B cell (primary cell): ENCODE measurements around the gene SST. TPM values are rescaled to one million over a fixed set of nuclear protein-coding genes. Genes with fewer than 3 reads are reported as not detected.

Experiments used
- ATAC-seq: fragments of 200-7000 bp; cut with Tn5 transposase; one replicate; pipeline ENCODE4 v1.10.0; 2021; ENCODE audit warnings: low read depth, mild to moderate bottlenecking, moderate number of reproducible peaks, moderate library complexity
- CTCF ChIA-PET: fragments of 350-600 bp; sonication (Branson Sonifier 250); formaldehyde crosslinking; loops from one replicate; lab custom pipeline; 2021; ENCODE audit warnings: antibody characterized with exemption, inconsistent platforms; lab: Charles Lee
- POLR2A ChIA-PET: fragments of 350-600 bp; sonication (Branson Sonifier 250); formaldehyde crosslinking; loops from one replicate; lab custom pipeline; 2021; ENCODE audit warnings: antibody characterized with exemption; lab: Charles Lee
- DNase-seq: peaks from one replicate; pipeline ENCODE4 v3.0.0; 2013
- H2AFZ ChIP-seq: 2 replicates; pipeline ENCODE4 v1.6.1; 2012; ENCODE audit warnings: mild to moderate bottlenecking, low read depth, low read length; ENCODE audit not compliant: insufficient read depth, poor library complexity, severe bottlenecking
- H3K27ac ChIP-seq, 2 donors: 1 replicate in 1 of 2; 2 replicates in 1 of 2; pipeline ENCODE4 v1.5.1; 2012 to 2013; ENCODE audit warnings: low read length in 2 of 2, mild to moderate bottlenecking in 2 of 2, moderate library complexity in 1 of 2
- H3K27me3 ChIP-seq, 4 experiments: fragments of 200-600 bp in 1 of 4; sonication (generic) in 1 of 4; replicated peaks in 1 of 4; 1 replicate in 2 of 4; 2 replicates in 2 of 4; pipeline versions ENCODE4 v1.6.1 to v1.7.0; 2013 to 2016; ENCODE audit warnings: low read length in 3 of 4, mild to moderate bottlenecking in 2 of 4, mixed read lengths in 1 of 4, moderate library complexity in 1 of 4; ENCODE audit not compliant: insufficient read depth in 4 of 4, control insufficient read depth in 3 of 4; ENCODE audit errors: control extremely low read depth in 1 of 4
- H3K36me3 ChIP-seq, 2 experiments: replicated peaks in 1 of 2; 1 replicate in 1 of 2; 2 replicates in 1 of 2; pipeline versions ENCODE4 v1.6.1 to v1.7.1; 2013; ENCODE audit warnings: low read length in 1 of 2; ENCODE audit not compliant: insufficient read depth in 2 of 2, control insufficient read depth in 1 of 2; ENCODE audit errors: control extremely low read depth in 1 of 2, extremely low read depth in 1 of 2
- H3K4me1 ChIP-seq, 2 donors: fragments of 200-600 bp in 1 of 2; sonication (generic) in 1 of 2; 1 replicate in 1 of 2; 2 replicates in 1 of 2; pipeline versions ENCODE4 v1.5.1 to v1.6.1; 2013 to 2017; ENCODE audit warnings: low read length in 2 of 2; ENCODE audit not compliant: control insufficient read depth in 2 of 2, insufficient read depth in 2 of 2
- H3K4me2 ChIP-seq: replicated peaks from 2 replicates; pipeline ENCODE3; 2012; ENCODE audit warnings: mild to moderate bottlenecking, low read depth, low read length; ENCODE audit not compliant: poor library complexity, severe bottlenecking
- H3K4me3 ChIP-seq, 5 experiments: fragments of 200-600 bp in 1 of 5; sonication (generic) in 1 of 5; 1 replicate in 3 of 5; 2 replicates in 2 of 5; pipeline versions ENCODE4 v1.5.1 to v1.7.0; 2011 to 2016; ENCODE audit warnings: low read length in 4 of 5, mild to moderate bottlenecking in 4 of 5, low read depth in 2 of 5, control low read depth in 1 of 5, moderate library complexity in 1 of 5; ENCODE audit not compliant: insufficient read depth in 1 of 5; ENCODE audit errors: control extremely low read depth in 1 of 5, extremely low read depth in 1 of 5
- H3K79me2 ChIP-seq: fragments of 200-600 bp; sonication (generic); one replicate; pipeline ENCODE4 v1.6.0; 2016; ENCODE audit warnings: low read length; ENCODE audit not compliant: control insufficient read depth, insufficient read depth
- H3K9ac ChIP-seq: fragments of 200-600 bp; sonication (generic); 2 replicates; pipeline ENCODE4 v1.6.1; 2017; ENCODE audit warnings: mild to moderate bottlenecking, low read length, moderate library complexity
- H3K9me3 ChIP-seq, 3 donors: one replicate each; pipeline versions ENCODE4 v1.6.1 to v1.7.1; 2013; ENCODE audit warnings: low read length in 2 of 3; ENCODE audit not compliant: control insufficient read depth in 2 of 3, insufficient read depth in 1 of 3; ENCODE audit errors: control extremely low read depth in 1 of 3
- H4K20me1 ChIP-seq: 2 replicates; pipeline ENCODE4 v1.6.0; 2012; ENCODE audit warnings: mild to moderate bottlenecking, low read length; ENCODE audit not compliant: insufficient read depth, control insufficient read depth, poor library complexity, severe bottlenecking
- H3K27ac Mint-ChIP-seq: one replicate; pipeline ENCODE4 v1.8.0; 2021; ENCODE audit warnings: mixed read lengths
- H3K27me3 Mint-ChIP-seq: one replicate; pipeline ENCODE4 v1.8.0; 2021; ENCODE audit warnings: mixed read lengths
- H3K4me1 Mint-ChIP-seq: one replicate; pipeline ENCODE4 v1.8.0; 2021; ENCODE audit warnings: mixed read lengths
- H3K4me3 Mint-ChIP-seq: one replicate; pipeline ENCODE4 v1.8.0; 2021; ENCODE audit warnings: mixed read lengths
- H3K9me3 Mint-ChIP-seq: one replicate; pipeline ENCODE4 v1.8.0; 2022; ENCODE audit warnings: mixed read lengths; ENCODE audit not compliant: insufficient read depth
- CTCF ChIP-seq: fragments of 200-600 bp; IDR thresholded peaks from one replicate; pipeline ENCODE4 v1.8.0; 2022; ENCODE audit warnings: antibody characterized with exemption, mild to moderate bottlenecking
- EZH2 ChIP-seq: IDR thresholded peaks from 2 replicates; pipeline ENCODE4 v1.6.1; 2012; ENCODE audit warnings: borderline replicate concordance, low read depth, mild to moderate bottlenecking, moderate library complexity, low read length; ENCODE audit not compliant: insufficient read depth, poor library complexity, severe bottlenecking
- WGBS: methylation state at CpG from one replicate; pipeline ENCODE4 v1.1.5; 2013; ENCODE audit warnings: missing lambda C conversion rate; ENCODE audit not compliant: insufficient coverage; 5-methylcytosine and 5-hydroxymethylcytosine counted together
- intact Hi-C: fragments of 100-400 bp; cut with micrococcal nuclease; formaldehyde crosslinking; loops from one replicate; pipeline ENCODE4 v1.10.0; 2022
- polyA plus RNA-seq: library from polyadenylated mRNA; depleted of rRNA; stranded (reverse); fragments of >200 nt; gene quantifications from 2 replicates; pipeline ENCODE4 v1.2.3, GENCODE V29; 2012
- total RNA-seq, 2 donors: library from RNA; stranded (reverse); fragments of 120-200 nt in 1 of 2; gene quantifications; 1 replicate in 1 of 2; 2 replicates in 1 of 2; pipeline versions ENCODE4 v1.2.3 to v1.2.4, GENCODE V29; 2013 to 2022

Gene SST
- total and polyA plus RNA-seq, 2 donors (not counting 1 experiment from before 2014, with no cell fraction given) = not detected

- intact Hi-C loops = no loop called here
- no peak for ATAC-seq
- ChIA-PET POLR2A (no interaction called here), CTCF (interaction anchor here (1.3 kb wide), 1 partner anchor 37 kb away, joined by 4 read pairs; no protein-coding TSS in a partner anchor)
- Histone ChIP-seq H3K9ac (no peak overlapping the region), H3K4me1 (no peaks in the 10 kb centered on the region), H3K27me3 (peaks cover 0 to 8% (median 2%) of the 10 kb centered on the region in 4 experiments), H3K9me3 (peaks cover 0 to 1% (median 0%) of the 10 kb centered on the region in 3 donors), H3K79me2 (no peaks in the 10 kb centered on the region), H2AFZ (no peak overlapping the region), H3K36me3 (no peaks in the 10 kb centered on the region), H4K20me1 (no peaks in the 10 kb centered on the region), H3K4me3 (no peak overlapping the region), H3K4me2 (no peak overlapping the region), H3K27ac (no peak overlapping the region)
- DNase-seq = no peak
- no peak overlapping the region for H3K4me3 Mint-ChIP-seq
- peaks cover 34% of the 10 kb centered on the region for H3K27me3 Mint-ChIP-seq
- peaks cover 2% of the 10 kb centered on the region for H3K9me3 Mint-ChIP-seq
- no peak overlapping the region for H3K27ac Mint-ChIP-seq
- whole genome bisulfite sequencing = 80% methylated on average over 1 of the region's 5 CpGs
- no peaks in the 10 kb centered on the region for H3K4me1 Mint-ChIP-seq
- TF ChIP-seq CTCF (no peak), EZH2 (no peak)
These were observed 27.3 kb downstream of the SST start for GRCh38 chr3:187642861-187643260.

- H3K4me2 ChIP-seq = no peak overlapping the region
- H3K9me3 ChIP-seq = peaks cover 0 to 1% (median 0%) of the 10 kb centered on the region in 3 donors
- Mint-ChIP-seq H3K27ac (no peak overlapping the region), H3K9me3 (peaks cover 2% of the 10 kb centered on the region), H3K4me1 (no peaks in the 10 kb centered on the region), H3K4me3 (no peak overlapping the region), H3K27me3 (peaks cover 38% of the 10 kb centered on the region)
- H3K36me3 ChIP-seq = no peaks in the 10 kb centered on the region
- no peaks in the 10 kb centered on the region for H3K79me2 ChIP-seq
- H3K4me3 ChIP-seq = no peak overlapping the region
- H4K20me1 ChIP-seq = no peaks in the 10 kb centered on the region
- no peak overlapping the region for H3K9ac ChIP-seq
- intact Hi-C loops = no loop called here
- H3K27ac ChIP-seq = no peak overlapping the region
- ATAC-seq (no peak), DNase-seq (no peak)
- ChIA-PET CTCF (interaction anchor here (1.4 to 1.9 kb wide), 2 partner anchors 25 to 37 kb away, joined by 4 to 5 read pairs; no protein-coding TSS in a partner anchor), POLR2A (no interaction called here)
- peaks cover 0 to 5% (median 2%) of the 10 kb centered on the region in 4 experiments for H3K27me3 ChIP-seq
- no peak for TF ChIP-seq EZH2
- no peak for TF ChIP-seq CTCF
- no peaks in the 10 kb centered on the region for H3K4me1 ChIP-seq
- no peak overlapping the region for H2AFZ ChIP-seq
- no CpG with 5 or more reads among the region's 2 CpGs for WGBS
These were observed 28.7 kb downstream of the SST start for GRCh38 chr3:187641320-187642016.
